Measurements from ENCODE around the gene VSIG4. TPM values are rescaled to one million over a fixed set of nuclear protein-coding genes. Genes with fewer than 3 reads are reported as not detected.

Gene VSIG4
- total RNA-seq, 6 donors from 2014 or later = 98.0 to 392 (median 261) TPM

GRCh38 chrX:66005830-66006449 is 33.9 kb downstream of the VSIG4 start:
- WGBS, 2 donors = 42 to 44% methylated on average over 4 of the region's 4 CpGs

GRCh38 chrX:66004928-66005829 is 34.7 kb downstream of the VSIG4 start:
- DNase-seq (no peak), ATAC-seq (ENCODE audit: low FRiP score in 2 of 2) (no peak)
- TF ChIP-seq CTCF (IDR thresholded peaks at IDR 0.05) = no peak
- no peak for TF ChIP-seq POLR2AphosphoS5 (IDR thresholded peaks at IDR 0.05)
- TF ChIP-seq POLR2A (IDR thresholded peaks at IDR 0.05) = no peak
- TF ChIP-seq EP300 (IDR thresholded peaks at IDR 0.05) = no peak
- peaks cover 0 to 16% (median 6%) of the 10 kb centered on the region in 4 donors for H3K4me1 ChIP-seq
- WGBS, 2 donors = 57 to 69% methylated on average over 1 of the region's 1 CpG
- no peaks in the 10 kb centered on the region for H3K9me3 ChIP-seq
- no peaks in the 10 kb centered on the region for H3K27me3 ChIP-seq
- peak overlapping the region in 2 of 4 donors; percentile 76 to 77 for H3K27ac ChIP-seq
- H3K4me3 ChIP-seq = no peak overlapping the region
- H3K36me3 ChIP-seq = no peaks in the 10 kb centered on the region

More at GRCh38 chrX:66005830-66006449, 33.9 kb downstream of the VSIG4 start:
- H3K4me3 ChIP-seq = no peak overlapping the region
- H3K36me3 ChIP-seq = no peaks in the 10 kb centered on the region
- no peak for DNase-seq
- no peak for TF ChIP-seq POLR2A (IDR thresholded peaks at IDR 0.05)
- no peak for TF ChIP-seq EP300 (IDR thresholded peaks at IDR 0.05)
- TF ChIP-seq CTCF (IDR thresholded peaks at IDR 0.05) = no peak
- no peak for TF ChIP-seq POLR2AphosphoS5 (IDR thresholded peaks at IDR 0.05)
- H3K9me3 ChIP-seq = no peaks in the 10 kb centered on the region
- peak overlapping the region in 2 of 4 donors; percentile 76 to 77 for H3K27ac ChIP-seq
- no peaks in the 10 kb centered on the region for H3K27me3 ChIP-seq
- H3K4me1 ChIP-seq = peaks cover 0 to 16% (median 6%) of the 10 kb centered on the region in 4 donors
- no peak for ATAC-seq (ENCODE audit: low FRiP score in 2 of 2)

- Histone ChIP-seq H3K27me3 (no peaks in the 10 kb centered on the region), H3K27ac (peak overlapping the region in 1 of 4 donors; percentile 58), H3K4me3 (no peak overlapping the region), H3K9me3 (no peaks in the 10 kb centered on the region), H3K36me3 (no peaks in the 10 kb centered on the region), H3K4me1 (peaks cover 0 to 16% (median 6%) of the 10 kb centered on the region in 4 donors)
- no peak for DNase-seq
- no peak for ATAC-seq (ENCODE audit: low FRiP score in 2 of 2)
- 68 to 72% methylated on average over 10 to 11 of the region's 11 CpGs for WGBS, 2 donors
- TF ChIP-seq POLR2A (IDR thresholded peaks at IDR 0.05) = no peak
- no peak for TF ChIP-seq CTCF (IDR thresholded peaks at IDR 0.05)
- no peak for TF ChIP-seq POLR2AphosphoS5 (IDR thresholded peaks at IDR 0.05)
- no peak for TF ChIP-seq EP300 (IDR thresholded peaks at IDR 0.05)
Observed at GRCh38 chrX:66002824-66003680, 36.8 kb downstream of the VSIG4 start.

- Histone ChIP-seq H3K36me3 (no peaks in the 10 kb centered on the region), H3K9me3 (no peaks in the 10 kb centered on the region), H3K4me3 (no peak overlapping the region), H3K4me1 (peaks cover 0 to 16% (median 6%) of the 10 kb centered on the region in 4 donors), H3K27ac (peak overlapping the region in 1 of 4 donors; percentile 62), H3K27me3 (no peaks in the 10 kb centered on the region)
- TF ChIP-seq POLR2A (IDR thresholded peaks at IDR 0.05) = no peak
- no peak for TF ChIP-seq EP300 (IDR thresholded peaks at IDR 0.05)
- TF ChIP-seq CTCF (IDR thresholded peaks at IDR 0.05) = no peak
- TF ChIP-seq POLR2AphosphoS5 (IDR thresholded peaks at IDR 0.05) = no peak
- ATAC-seq (ENCODE audit: low FRiP score in 2 of 2) (no peak), DNase-seq (no peak)
Observed at GRCh38 chrX:66001596-66001995, 38.3 kb downstream of the VSIG4 start.
